NOMO-1 (cell line): ENCODE data around the gene RUNX3.
A peak's percentile ranks its signal among the peaks of the same experiment; 100 is the strongest.

Experiments
- DNase-seq, 2 experiments: peaks; one replicate each; lab custom pipeline; 2025; ENCODE audit not compliant: unreplicated experiment in 2 of 2; lab: John Stamatoyannopoulos, UW

RUNX3 gene

GRCh38 chr1:24866211-24867083, 63.6 kb downstream of the RUNX3 start:
- no peak for DNase-seq

GRCh38 chr1:24865587-24865986, 64.5 kb downstream of the RUNX3 start:
- DNase-seq, result no peak

- DNase-seq, result no peak
Measured at GRCh38 chr1:24865168-24865567, 64.9 kb downstream of the RUNX3 start.

DNA sequence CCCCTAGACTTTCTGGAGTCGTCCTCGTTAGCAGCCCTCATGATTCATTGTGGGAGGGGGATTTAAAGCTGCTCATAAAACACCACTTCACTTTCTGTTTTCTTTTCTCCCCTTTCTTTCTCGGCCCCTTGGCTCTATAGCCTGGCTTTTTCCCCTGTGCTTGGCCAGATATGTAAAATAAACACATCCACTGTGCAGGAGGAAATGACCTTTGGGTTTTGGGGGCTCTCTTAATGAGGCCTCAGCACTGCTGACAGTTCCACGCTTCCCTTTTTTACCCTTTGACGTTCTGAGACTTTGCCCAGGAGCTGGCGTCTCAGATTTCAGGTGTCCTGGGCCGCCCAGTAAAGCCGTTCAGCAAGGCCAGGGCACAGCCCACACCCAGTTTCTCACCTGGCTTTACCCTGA, 65.7 kb downstream of the RUNX3 start:
- peak; percentile 81 to 82 for DNase-seq

DNA sequence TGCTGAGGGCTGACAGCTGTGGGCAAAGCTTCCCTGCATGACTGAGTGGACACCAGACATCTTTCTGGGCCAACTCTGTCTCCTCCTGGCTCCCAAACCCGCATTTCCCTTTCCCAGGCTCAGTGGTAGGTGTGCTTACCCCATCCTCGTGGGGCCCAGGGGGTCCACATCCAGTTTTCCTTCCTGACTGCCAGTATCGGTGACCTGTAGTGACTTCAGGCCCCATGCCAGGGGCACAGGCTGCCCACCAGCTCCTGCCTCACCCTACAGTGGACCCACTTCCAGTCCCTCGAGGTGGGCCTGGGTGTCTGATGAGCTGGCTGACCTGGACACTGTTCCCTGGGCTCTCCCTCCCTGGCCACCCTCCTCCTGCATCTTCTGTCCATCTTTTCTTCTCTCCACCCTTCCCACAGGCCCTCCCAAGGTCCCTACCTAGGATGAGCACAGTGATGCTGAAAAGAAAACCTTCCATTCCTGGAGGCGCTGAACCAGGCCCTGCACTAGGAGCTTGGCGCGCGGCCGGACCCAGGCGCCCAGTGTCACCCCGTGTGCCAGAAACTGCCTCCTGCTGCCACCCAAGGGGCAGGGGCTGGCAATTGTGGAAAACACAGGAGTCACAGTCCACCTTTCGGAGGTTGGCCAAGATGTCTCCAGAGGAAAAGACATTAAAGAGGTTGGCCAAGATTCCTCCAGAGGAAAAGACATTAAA, 67.1 kb downstream of the RUNX3 start:
- no peak for DNase-seq

GRCh38 chr1:24861821-24862727, 68.0 kb downstream of the RUNX3 start:
- no peak for DNase-seq

DNA sequence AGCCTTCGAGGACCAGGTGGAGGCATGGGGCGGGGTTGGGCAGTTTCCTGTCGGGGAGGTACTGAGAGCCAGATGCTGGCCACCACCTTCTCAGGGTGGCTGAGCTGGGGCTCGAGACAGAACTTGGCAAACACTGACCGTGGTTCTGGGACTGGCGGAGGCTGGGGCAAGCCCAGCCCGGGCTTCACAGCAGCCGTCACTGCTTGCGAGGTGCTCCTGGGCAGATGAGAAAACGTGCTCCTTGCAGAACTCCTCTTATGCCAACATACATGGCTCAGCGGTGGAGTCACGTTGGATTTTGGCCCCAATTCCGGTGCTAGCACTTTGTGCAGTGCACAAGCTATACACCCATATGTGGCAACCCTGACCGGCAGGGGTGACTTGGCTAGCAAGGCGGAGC, 69.2 kb downstream of the RUNX3 start:
- no peak for DNase-seq

GRCh38 chr1:24859063-24860010, 70.7 kb downstream of the RUNX3 start:
- no peak for DNase-seq

- DNase-seq, result no peak
Measured at GRCh38 chr1:24858277-24858676, 71.8 kb downstream of the RUNX3 start.

DNA sequence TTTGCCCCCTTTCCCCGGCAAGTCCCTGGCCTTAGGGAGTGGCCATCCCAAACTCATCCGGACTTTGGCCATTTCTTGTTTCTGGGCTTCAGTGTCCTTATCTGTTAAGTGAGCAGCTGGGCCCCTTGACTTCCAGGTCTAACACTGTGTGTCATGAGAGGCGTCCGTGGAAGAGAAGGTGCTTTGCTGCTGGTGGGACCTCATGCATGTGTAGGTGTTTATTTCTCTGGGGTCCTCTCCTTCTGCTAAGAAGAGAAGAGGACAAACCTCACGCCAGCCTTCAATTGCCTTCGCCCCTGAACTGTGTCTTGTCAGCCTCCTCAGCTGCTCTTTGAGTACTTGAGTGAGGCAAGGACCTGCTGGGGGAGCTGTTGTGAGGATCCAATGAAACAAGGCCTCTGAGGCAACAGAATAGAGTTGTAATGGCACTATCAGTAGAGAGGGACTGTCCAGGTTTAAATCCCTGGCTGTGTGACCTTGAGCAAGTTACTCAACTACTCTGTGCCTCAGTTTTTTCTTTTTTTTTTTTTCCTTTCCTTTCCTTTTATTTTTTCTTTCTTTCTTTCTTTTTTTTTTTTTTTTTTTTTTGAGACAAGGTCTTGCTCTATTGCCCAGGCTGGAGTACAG, 72.5 kb downstream of the RUNX3 start:
- no peak for DNase-seq

GRCh38 chr1:24856787-24857506, 73.1 kb downstream of the RUNX3 start:
- no peak for DNase-seq

GRCh38 chr1:24855474-24855873, 74.6 kb downstream of the RUNX3 start:
- no peak for DNase-seq

- DNase-seq, result no peak
Measured at GRCh38 chr1:24853649-24854048, 76.4 kb downstream of the RUNX3 start.

DNA sequence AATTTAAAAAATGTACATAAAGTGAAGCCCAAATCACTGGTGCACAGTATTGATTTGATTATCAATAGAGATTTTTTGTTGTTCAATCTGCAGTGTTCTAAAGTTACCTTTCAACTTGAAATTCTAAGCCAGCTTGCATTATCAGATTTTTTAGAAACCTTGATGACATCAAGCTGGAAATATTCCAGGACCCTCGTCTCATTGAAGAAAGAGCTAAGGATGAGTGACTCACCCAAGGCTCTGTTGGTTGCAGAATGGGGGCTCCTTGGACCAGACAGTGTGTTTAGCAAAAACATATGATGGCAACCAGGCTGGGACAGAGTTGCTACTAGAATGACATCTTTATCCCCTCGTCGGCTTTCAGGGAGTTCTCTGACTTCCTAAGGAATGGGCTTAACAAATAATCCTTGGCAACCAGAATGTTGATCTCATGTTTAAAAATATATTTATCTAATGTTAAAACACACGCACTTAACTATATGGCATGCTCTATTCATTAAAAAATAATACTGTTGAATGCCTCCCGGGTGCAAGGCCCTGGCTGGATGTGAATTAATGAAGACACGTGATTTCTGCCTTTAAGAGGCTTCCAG, 79.7 kb downstream of the RUNX3 start:
- no peak for DNase-seq

DNA sequence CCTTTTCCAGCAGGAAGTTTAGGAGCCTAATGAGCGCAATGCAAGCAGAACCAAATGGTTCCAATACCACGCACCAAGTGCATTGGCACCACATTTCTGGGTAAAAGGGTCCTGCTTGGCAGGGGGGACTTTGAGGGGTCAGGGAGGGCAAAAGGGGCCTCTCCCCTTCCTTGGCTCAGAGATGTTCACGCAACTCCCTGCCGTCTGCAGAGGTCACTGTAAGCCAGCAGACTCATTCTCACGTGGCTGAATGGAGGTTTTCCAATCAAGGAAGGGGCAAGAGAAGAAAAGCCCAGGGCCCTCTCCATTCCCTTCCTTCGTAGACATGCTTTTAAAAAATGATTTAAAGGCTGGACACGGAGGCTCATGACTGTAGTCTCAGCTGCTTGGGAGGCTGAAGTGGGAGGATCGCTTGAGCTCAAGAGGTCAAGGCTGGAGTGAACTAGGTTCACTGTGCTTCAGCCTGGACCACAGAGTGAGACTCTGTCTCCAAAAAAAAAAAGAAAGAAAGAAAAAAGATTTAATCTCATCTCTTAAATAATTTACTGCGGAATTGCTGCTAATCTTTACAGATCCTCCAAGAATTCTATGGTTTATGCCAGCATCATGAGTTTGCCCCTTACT, 80.3 kb downstream of the RUNX3 start:
- DNase-seq, result peak; percentile 29 to 36
